HepG2 (cell line): ENCODE results near the gene UNC93A. TPM values are rescaled to one million over a fixed set of nuclear protein-coding genes. Genes with fewer than 3 reads are reported as not detected.

Experiments
- ARHGAP35 ChIP-seq: sonication (generic); formaldehyde crosslinking; IDR thresholded peaks from 2 replicates; pipeline ENCODE4 v1.9.0; 2022; ENCODE audit warnings: mild to moderate bottlenecking, inconsistent platforms, moderate library complexity, missing genetic modification reagents, borderline replicate concordance
- CHD4 ChIP-seq: fragments of 200-600 bp; sonication (generic); IDR thresholded peaks from 2 replicates; pipeline ENCODE4 v1.7.0; 2017; ENCODE audit warnings: mild to moderate bottlenecking, low read length, borderline replicate concordance
- GPN1 ChIP-seq: sonication (generic); formaldehyde crosslinking; IDR thresholded peaks from 2 replicates; pipeline ENCODE4 v1.5.1; 2020; ENCODE audit warnings: missing genetic modification reagents, borderline replicate concordance
- GZF1 ChIP-seq: sonication (generic); formaldehyde crosslinking; IDR thresholded peaks from 2 replicates; pipeline ENCODE4 v1.5.1; 2020; ENCODE audit warnings: mild to moderate bottlenecking, missing genetic modification reagents
- HCFC1 ChIP-seq: fragments of 150-350 bp; IDR thresholded peaks from 2 replicates; pipeline ENCODE4 v1.6.1; 2014; ENCODE audit warnings: low read depth, low read length
- HNF4A ChIP-seq: sonication (generic); formaldehyde crosslinking; IDR thresholded peaks from 2 replicates; pipeline ENCODE4 v1.4.0; 2020; ENCODE audit warnings: missing genetic modification reagents
- KLF12 ChIP-seq: sonication (generic); formaldehyde crosslinking; IDR thresholded peaks from 2 replicates; pipeline ENCODE4 v1.4.0; 2020; ENCODE audit warnings: missing genetic modification reagents, borderline replicate concordance
- MAFF ChIP-seq: IDR thresholded peaks from 2 replicates; pipeline ENCODE4 v1.6.1; 2011; ENCODE audit warnings: low read depth, low read length, improper control_type of control experiment
- MAZ ChIP-seq, 2 experiments: sonication (generic) in 1 of 2; formaldehyde crosslinking in 1 of 2; IDR thresholded peaks; 2 replicates each; pipeline versions ENCODE4 v1.5.0 to v1.6.1; 2012 to 2020; ENCODE audit warnings: low read depth in 2 of 2, mild to moderate bottlenecking in 2 of 2, borderline replicate concordance in 1 of 2, improper control_type of control experiment in 1 of 2, low read length in 1 of 2, missing genetic modification reagents in 1 of 2, moderate library complexity in 1 of 2
- MXD1 ChIP-seq: sonication (generic); formaldehyde crosslinking; IDR thresholded peaks from 2 replicates; pipeline ENCODE4 v1.4.0; 2020; ENCODE audit warnings: mild to moderate bottlenecking, missing genetic modification reagents
- SALL2 ChIP-seq: sonication (generic); formaldehyde crosslinking; IDR thresholded peaks from 2 replicates; pipeline ENCODE4 v1.8.1; 2023; ENCODE audit warnings: mild to moderate bottlenecking, missing genetic modification reagents, inconsistent platforms
- SIN3A ChIP-seq: IDR thresholded peaks from 2 replicates; pipeline ENCODE4 v1.6.1; 2011; ENCODE audit warnings: low read depth, mild to moderate bottlenecking, control low read depth, low read length, borderline replicate concordance
- SNAPC2 ChIP-seq: sonication (generic); formaldehyde crosslinking; IDR thresholded peaks from 2 replicates; pipeline ENCODE4 v1.8.1; 2022; ENCODE audit warnings: mild to moderate bottlenecking, missing genetic modification reagents
- SP140L ChIP-seq: sonication (generic); formaldehyde crosslinking; IDR thresholded peaks from 2 replicates; pipeline ENCODE4 v1.4.0; 2020; ENCODE audit warnings: missing genetic modification reagents, borderline replicate concordance
- ZEB1 ChIP-seq: IDR thresholded peaks from 2 replicates; pipeline ENCODE4 v1.6.1; 2012; ENCODE audit warnings: mild to moderate bottlenecking, low read depth, inconsistent platforms; ENCODE audit not compliant: insufficient replicate concordance
- ZNF383 ChIP-seq: sonication (generic); formaldehyde crosslinking; IDR thresholded peaks from 2 replicates; pipeline ENCODE4 v1.4.0; 2020; ENCODE audit warnings: missing genetic modification reagents, mild to moderate bottlenecking, borderline replicate concordance
- ZNF652 ChIP-seq: IDR thresholded peaks from 2 replicates; pipeline ENCODE4 v1.6.1; 2016; ENCODE audit warnings: low read depth, borderline replicate concordance
- ZNF883 ChIP-seq: sonication (generic); formaldehyde crosslinking; IDR thresholded peaks from 2 replicates; pipeline ENCODE4 v1.5.1; 2020; ENCODE audit warnings: mild to moderate bottlenecking, missing genetic modification reagents; ENCODE audit errors: not compliant biosample characterization
- polyA plus RNA-seq, 8 experiments: library from polyadenylated mRNA; depleted of rRNA in 3 of 8; stranded (reverse) in 7 of 8; unstranded in 1 of 8; fragments of >200 nt; fragmentation: Illumina TruSeq in 4 of 8; extraction: Trizol in 4 of 8; gene quantifications; 2 replicates each; pipeline versions ENCODE4 v1.2.1 to v1.2.3, GENCODE V29; 2011 to 2016; ENCODE audit warnings: low read depth in 4 of 8, missing spikeins in 1 of 8, mixed read lengths in 1 of 8; ENCODE audit not compliant: insufficient read depth in 1 of 8
- total RNA-seq, 5 experiments: library from RNA; depleted of rRNA; stranded (reverse); fragments of >200 nt; fragmentation: Illumina TruSeq; extraction: Trizol; gene quantifications; 2 replicates each; pipeline ENCODE4 v1.2.3, GENCODE V29; 2016; ENCODE audit warnings: low read depth in 1 of 5
- TF ChIP-seq, protein P1 (sequence below): sonication (generic); formaldehyde crosslinking; IDR thresholded peaks from 2 replicates; pipeline ENCODE4 v1.4.0; 2020; ENCODE audit warnings: low read depth, missing genetic modification reagents
- TF ChIP-seq, protein P2 (sequence below): sonication (generic); formaldehyde crosslinking; IDR thresholded peaks from 2 replicates; pipeline ENCODE4 v1.4.0; 2020; ENCODE audit warnings: mild to moderate bottlenecking, missing genetic modification reagents

Gene UNC93A
- total and polyA plus RNA-seq, 2 of the 13 experiments (the other 11 are each of a cell fraction or from before 2014, with no cell fraction given) = 11.0 to 42.7 TPM

GRCh38 chr6:167290786-167291622, at the start of gene UNC93A (continued):
- TF ChIP-seq, protein P1, sequence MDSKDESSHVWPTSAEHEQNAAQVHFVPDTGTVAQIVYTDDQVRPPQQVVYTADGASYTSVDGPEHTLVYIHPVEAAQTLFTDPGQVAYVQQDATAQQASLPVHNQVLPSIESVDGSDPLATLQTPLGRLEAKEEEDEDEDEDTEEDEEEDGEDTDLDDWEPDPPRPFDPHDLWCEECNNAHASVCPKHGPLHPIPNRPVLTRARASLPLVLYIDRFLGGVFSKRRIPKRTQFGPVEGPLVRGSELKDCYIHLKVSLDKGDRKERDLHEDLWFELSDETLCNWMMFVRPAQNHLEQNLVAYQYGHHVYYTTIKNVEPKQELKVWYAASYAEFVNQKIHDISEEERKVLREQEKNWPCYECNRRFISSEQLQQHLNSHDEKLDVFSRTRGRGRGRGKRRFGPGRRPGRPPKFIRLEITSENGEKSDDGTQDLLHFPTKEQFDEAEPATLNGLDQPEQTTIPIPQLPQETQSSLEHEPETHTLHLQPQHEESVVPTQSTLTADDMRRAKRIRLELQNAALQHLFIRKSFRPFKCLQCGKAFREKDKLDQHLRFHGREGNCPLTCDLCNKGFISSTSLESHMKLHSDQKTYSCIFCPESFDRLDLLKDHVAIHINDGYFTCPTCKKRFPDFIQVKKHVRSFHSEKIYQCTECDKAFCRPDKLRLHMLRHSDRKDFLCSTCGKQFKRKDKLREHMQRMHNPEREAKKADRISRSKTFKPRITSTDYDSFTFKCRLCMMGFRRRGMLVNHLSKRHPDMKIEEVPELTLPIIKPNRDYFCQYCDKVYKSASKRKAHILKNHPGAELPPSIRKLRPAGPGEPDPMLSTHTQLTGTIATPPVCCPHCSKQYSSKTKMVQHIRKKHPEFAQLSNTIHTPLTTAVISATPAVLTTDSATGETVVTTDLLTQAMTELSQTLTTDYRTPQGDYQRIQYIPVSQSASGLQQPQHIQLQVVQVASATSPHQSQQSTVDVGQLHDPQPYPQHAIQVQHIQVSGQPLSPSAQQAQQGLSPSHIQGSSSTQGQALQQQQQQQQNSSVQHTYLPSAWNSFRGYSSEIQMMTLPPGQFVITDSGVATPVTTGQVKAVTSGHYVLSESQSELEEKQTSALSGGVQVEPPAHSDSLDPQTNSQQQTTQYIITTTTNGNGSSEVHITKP (CRISPR knock-in tag) = no peak
- TF ChIP-seq SALL2 (CRISPR knock-in tag) (no peak), SIN3A (no peak), MXD1 (CRISPR knock-in tag) (no peak), MAZ (IDR thresholded peaks at IDR 0.05; ENCODE audit: borderline replicate concordance, low read depth, low read length) (no peak), MAZ (CRISPR knock-in tag; IDR thresholded peaks at IDR 0.05; ENCODE audit: low read depth) (0 out of 2 replicates have a peak, but pooled peaks have one; percentile 17), HCFC1 (no peak), ZNF383 (CRISPR knock-in tag) (no peak), CHD4 (peak; percentile 52; the same call in 1 of the 2 replicates), SNAPC2 (CRISPR knock-in tag) (no peak), GPN1 (no peak), GZF1 (CRISPR knock-in tag) (no peak), ARHGAP35 (CRISPR knock-in tag) (no peak), ZNF883 (no peak), MAFF (no peak), SP140L (CRISPR knock-in tag) (no peak), HNF4A (peak; percentile 67), KLF12 (no peak), ZEB1 (peak; percentile 45), ZNF652 (CRISPR knock-in tag) (no peak)
- TF ChIP-seq, protein P2, sequence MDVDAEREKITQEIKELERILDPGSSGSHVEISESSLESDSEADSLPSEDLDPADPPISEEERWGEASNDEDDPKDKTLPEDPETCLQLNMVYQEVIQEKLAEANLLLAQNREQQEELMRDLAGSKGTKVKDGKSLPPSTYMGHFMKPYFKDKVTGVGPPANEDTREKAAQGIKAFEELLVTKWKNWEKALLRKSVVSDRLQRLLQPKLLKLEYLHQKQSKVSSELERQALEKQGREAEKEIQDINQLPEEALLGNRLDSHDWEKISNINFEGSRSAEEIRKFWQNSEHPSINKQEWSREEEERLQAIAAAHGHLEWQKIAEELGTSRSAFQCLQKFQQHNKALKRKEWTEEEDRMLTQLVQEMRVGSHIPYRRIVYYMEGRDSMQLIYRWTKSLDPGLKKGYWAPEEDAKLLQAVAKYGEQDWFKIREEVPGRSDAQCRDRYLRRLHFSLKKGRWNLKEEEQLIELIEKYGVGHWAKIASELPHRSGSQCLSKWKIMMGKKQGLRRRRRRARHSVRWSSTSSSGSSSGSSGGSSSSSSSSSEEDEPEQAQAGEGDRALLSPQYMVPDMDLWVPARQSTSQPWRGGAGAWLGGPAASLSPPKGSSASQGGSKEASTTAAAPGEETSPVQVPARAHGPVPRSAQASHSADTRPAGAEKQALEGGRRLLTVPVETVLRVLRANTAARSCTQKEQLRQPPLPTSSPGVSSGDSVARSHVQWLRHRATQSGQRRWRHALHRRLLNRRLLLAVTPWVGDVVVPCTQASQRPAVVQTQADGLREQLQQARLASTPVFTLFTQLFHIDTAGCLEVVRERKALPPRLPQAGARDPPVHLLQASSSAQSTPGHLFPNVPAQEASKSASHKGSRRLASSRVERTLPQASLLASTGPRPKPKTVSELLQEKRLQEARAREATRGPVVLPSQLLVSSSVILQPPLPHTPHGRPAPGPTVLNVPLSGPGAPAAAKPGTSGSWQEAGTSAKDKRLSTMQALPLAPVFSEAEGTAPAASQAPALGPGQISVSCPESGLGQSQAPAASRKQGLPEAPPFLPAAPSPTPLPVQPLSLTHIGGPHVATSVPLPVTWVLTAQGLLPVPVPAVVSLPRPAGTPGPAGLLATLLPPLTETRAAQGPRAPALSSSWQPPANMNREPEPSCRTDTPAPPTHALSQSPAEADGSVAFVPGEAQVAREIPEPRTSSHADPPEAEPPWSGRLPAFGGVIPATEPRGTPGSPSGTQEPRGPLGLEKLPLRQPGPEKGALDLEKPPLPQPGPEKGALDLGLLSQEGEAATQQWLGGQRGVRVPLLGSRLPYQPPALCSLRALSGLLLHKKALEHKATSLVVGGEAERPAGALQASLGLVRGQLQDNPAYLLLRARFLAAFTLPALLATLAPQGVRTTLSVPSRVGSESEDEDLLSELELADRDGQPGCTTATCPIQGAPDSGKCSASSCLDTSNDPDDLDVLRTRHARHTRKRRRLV = no peak
